ENCODE data around the gene CKAP4.

GRCh38 chr12:106288101-106288493, 40.3 kb upstream of the CKAP4 start:
- no peak for TF ChIP-seq CTCF (IDR thresholded peaks at IDR 0.05)
- TF ChIP-seq POLR2A (IDR thresholded peaks at IDR 0.05) = no peak
